Left cardiac atrium (tissue), 4 donors: Measurements from ENCODE around the gene CMTM4. TPM values are rescaled to one million over a fixed set of nuclear protein-coding genes. Genes with fewer than 3 reads are reported as not detected.
"Not testable (repeated sequence)": the region's sequence is repeated elsewhere in the genome, so short reads cannot be mapped to it uniquely, and the experiment has no call there.

Experiments
- ATAC-seq, 2 donors: fragments of 200-7000 bp; cut with Tn5 transposase; one replicate each; pipeline ENCODE4 v1.9.1; 2020; ENCODE audit warnings: mild to moderate bottlenecking in 2 of 2, moderate library complexity in 2 of 2
- DNase-seq: peaks from one replicate; pipeline ENCODE4 v3.0.0-alpha.2; 2020
- intact Hi-C, 2 donors: fragments of 100-400 bp; cut with DNase I; formaldehyde crosslinking; loops; one replicate each; pipeline versions ENCODE4 v1.14.1 to v1.15.1; 2022 to 2023
- total RNA-seq, 2 donors: library from RNA; stranded (reverse); fragmentation: NEBNext Ultra II Directional; extraction: Animal tissue kit (Norgen Biotek cat#: 25700); gene quantifications; one replicate each; pipeline ENCODE4 v1.2.1, GENCODE V29; 2021
- donor health status: DM: no; HTN: yes; CAD: no.
- donor health status: DM: no; HTN: yes; CAD: no; lungs with severe emphysema.
- donor health status: DM: yes; HTN: yes; CAD: no.
- donor health status: Dilated cardiomyopathy.

Gene CMTM4
- total RNA-seq, 2 donors from 2014 or later = 14.4 to 15.1 TPM

- intact Hi-C loops = no loop called here
- ATAC-seq (no peak), DNase-seq (no peak)
Measured at GRCh38 chr16:66711581-66711980, 15.0 kb upstream of the CMTM4 start.

- no peak for DNase-seq
- ATAC-seq = peak in 1 of 2 donors; percentile 45
- intact Hi-C loops = no loop called here
Measured at GRCh38 chr16:66706506-66706880, 9.9 kb upstream of the CMTM4 start.

- intact Hi-C loops = no loop called here
- peak; percentile 70 for DNase-seq
- peak; percentile 83 to 87 for ATAC-seq
Measured at GRCh38 chr16:66705790-66706505, 9.4 kb upstream of the CMTM4 start.

- intact Hi-C loops = no loop called here
- ATAC-seq (peak in 1 of 2 donors; percentile 42), DNase-seq (no peak)
Measured at GRCh38 chr16:66703406-66704215, 7.1 kb upstream of the CMTM4 start.

GRCh38 chr16:66701516-66701915, 5.0 kb upstream of the CMTM4 start:
- ATAC-seq (no peak), DNase-seq (no peak)
- intact Hi-C loops = no loop called here

GRCh38 chr16:66701026-66701425, 4.5 kb upstream of the CMTM4 start:
- DNase-seq (no peak), ATAC-seq (no peak)
- intact Hi-C loops = no loop called here

- ATAC-seq (no peak), DNase-seq (no peak)
- intact Hi-C loops = no loop called here
Measured at GRCh38 chr16:66699898-66700297, 3.4 kb upstream of the CMTM4 start.

- intact Hi-C loops = no loop called here
- no peak for DNase-seq
- no peak for ATAC-seq
Measured at GRCh38 chr16:66698046-66698445, 1.5 kb upstream of the CMTM4 start.

GRCh38 chr16:66695935-66696668, 441 bp downstream of the CMTM4 start:
- ATAC-seq (peak; percentile 12 to 39), DNase-seq (no peak)
- intact Hi-C loops = no loop called here

- intact Hi-C loops = no loop called here
- ATAC-seq (no peak), DNase-seq (no peak)
Measured at GRCh38 chr16:66695471-66695934, 1.0 kb downstream of the CMTM4 start.

- intact Hi-C loops = no loop called here
- ATAC-seq = no peak
- no peak for DNase-seq
Measured at GRCh38 chr16:66693149-66693548, 3.4 kb downstream of the CMTM4 start.

- DNase-seq (no peak), ATAC-seq (no peak)
- intact Hi-C loops = no loop called here
Measured at GRCh38 chr16:66692341-66692740, 4.2 kb downstream of the CMTM4 start.

- intact Hi-C loops = no loop called here
- ATAC-seq (no peak), DNase-seq (no peak)
Measured at GRCh38 chr16:66691234-66691633, 5.3 kb downstream of the CMTM4 start.

GRCh38 chr16:66690106-66690847, 6.3 kb downstream of the CMTM4 start:
- ATAC-seq = no peak
- intact Hi-C loops = no loop called here
- no peak for DNase-seq

GRCh38 chr16:66689282-66689681, 7.3 kb downstream of the CMTM4 start:
- no peak for ATAC-seq
- no peak for DNase-seq
- intact Hi-C loops = no loop called here

GRCh38 chr16:66687906-66688625, 8.5 kb downstream of the CMTM4 start:
- no peak for DNase-seq
- intact Hi-C loops = no loop called here
- no peak for ATAC-seq

- DNase-seq, intact Hi-C loops, ATAC-seq: not testable (repeated sequence)
Measured at GRCh38 chr16:66685501-66686115, 10.9 kb downstream of the CMTM4 start.

- ATAC-seq = no peak
- intact Hi-C loops = no loop called here
- DNase-seq = no peak
Measured at GRCh38 chr16:66682271-66682670, 14.3 kb downstream of the CMTM4 start.
